ENCODE measurements around the gene AHR.
"Not testable (repeated sequence)": the region's sequence is repeated elsewhere in the genome, so short reads cannot be mapped to it uniquely, and the experiment has no call there.

The AHR gene

GRCh38 chr7:17376595-17376994, 78.1 kb downstream of the AHR start:
- no peak for DNase-seq (ENCODE audit: low read depth)

- no peak for DNase-seq (ENCODE audit: low read depth)
Observed at GRCh38 chr7:17380736-17381662, 82.5 kb downstream of the AHR start.

GRCh38 chr7:17382408-17383354, 84.2 kb downstream of the AHR start:
- DNase-seq (ENCODE audit: low read depth), result not testable (repeated sequence)

GRCh38 chr7:17384400-17384799, 85.9 kb downstream of the AHR start:
- DNase-seq (ENCODE audit: low read depth), result no peak

- DNase-seq (ENCODE audit: low read depth), result no peak
Observed at GRCh38 chr7:17385612-17386011, 87.2 kb downstream of the AHR start.

- no peak for DNase-seq (ENCODE audit: low read depth)
Observed at GRCh38 chr7:17390392-17390791, 91.9 kb downstream of the AHR start.

- no peak for DNase-seq (ENCODE audit: low read depth)
Observed at GRCh38 chr7:17391366-17391765, 92.9 kb downstream of the AHR start.

GRCh38 chr7:17392846-17393245, 94.4 kb downstream of the AHR start:
- DNase-seq (ENCODE audit: low read depth), result peak; percentile 86

- not testable (repeated sequence) for DNase-seq (ENCODE audit: low read depth)
Observed at GRCh38 chr7:17394563-17394962, 96.1 kb downstream of the AHR start.
